Gastroesophageal sphincter (tissue), 4 donors: ENCODE results near the gene RAB28. TPM values are rescaled to one million over a fixed set of nuclear protein-coding genes. Genes with fewer than 3 reads are reported as not detected.
A peak's percentile ranks its signal among the peaks of the same experiment; 100 is the strongest.

Experiments used
- ATAC-seq: fragments of 150-250 bp; one replicate; pipeline ENCODE4 v1.9.1; 2016; ENCODE audit warnings: mild to moderate bottlenecking, moderate library complexity
- H3K27ac ChIP-seq, 4 donors: fragments of 200-600 bp; sonication (generic) in 3 of 4; 1 replicate in 3 of 4; 2 replicates in 1 of 4; pipeline ENCODE4 v1.5.1; 2016 to 2019
- H3K27me3 ChIP-seq: fragments of 200-600 bp; sonication (generic); one replicate; pipeline ENCODE4 v1.5.1; 2019
- H3K36me3 ChIP-seq, 2 donors: fragments of 200-600 bp; sonication (generic); one replicate each; pipeline ENCODE4 v1.5.1; 2019; ENCODE audit warnings: control low read depth in 1 of 2
- H3K4me1 ChIP-seq, 3 donors: fragments of 200-600 bp; sonication (generic); 1 replicate in 2 of 3; 2 replicates in 1 of 3; pipeline ENCODE4 v1.5.1; 2016 to 2019; ENCODE audit warnings: control low read depth in 2 of 3
- H3K4me3 ChIP-seq, 2 donors: fragments of 200-600 bp; sonication (generic); one replicate each; pipeline ENCODE4 v1.5.1; 2019; ENCODE audit warnings: mild to moderate bottlenecking in 1 of 2, moderate library complexity in 1 of 2
- H3K9me3 ChIP-seq, 3 donors: fragments of 200-600 bp; sonication (generic); one replicate each; pipeline ENCODE4 v1.5.1; 2017 to 2019; ENCODE audit warnings: control low read depth in 2 of 3
- CTCF ChIP-seq, 4 experiments: fragments of 200-600 bp in 2 of 4; fragments of 450-650 bp in 2 of 4; sonication (generic) in 1 of 4; IDR thresholded peaks; one replicate each; pipeline ENCODE4 v1.5.1; 2017 to 2019; ENCODE audit warnings: antibody characterized with exemption in 4 of 4, mild to moderate bottlenecking in 2 of 4, moderate library complexity in 2 of 4
- EP300 ChIP-seq: sonication (generic); formaldehyde crosslinking; IDR thresholded peaks from one replicate; pipeline ENCODE4 v1.6.1; 2017; ENCODE audit warnings: antibody characterized with exemption, mild to moderate bottlenecking
- POLR2A ChIP-seq, 2 donors: fragments of 450-650 bp; IDR thresholded peaks; one replicate each; pipeline ENCODE4 v1.6.1; 2017; ENCODE audit warnings: antibody characterized with exemption in 2 of 2, mild to moderate bottlenecking in 2 of 2, moderate library complexity in 1 of 2
- POLR2AphosphoS5 ChIP-seq: sonication (generic); formaldehyde crosslinking; IDR thresholded peaks from one replicate; pipeline ENCODE4 v1.6.1; 2017; ENCODE audit warnings: antibody characterized with exemption
- WGBS, 2 donors: methylation state at CpG; one replicate each; pipeline ENCODE4 v1.1.5; 2018; ENCODE audit warnings: low coverage in 1 of 2; 5-methylcytosine and 5-hydroxymethylcytosine counted together
- total RNA-seq, 4 donors: library from RNA; depleted of rRNA; stranded (reverse); fragments of >200 nt; gene quantifications; one replicate each; pipeline ENCODE4 v1.1.0, GENCODE V29; 2016

Gene RAB28
- 10 to 100 TPM; 14.8 to 25.7 (median 18.3) TPM for total RNA-seq

GRCh38 chr4:13484122-13484748 is at the start of gene RAB28:
Gene RAB28 (minus strand): TSS chr4:13484340.
- H3K4me1 ChIP-seq: peaks cover 0 to 49% (median 6%) of the 10 kb centered on the region in 3 donors
- 0% methylated on average over 4 to 8 of the region's 59 CpGs for WGBS, 2 donors
- peak within 1 kb of the TSS; percentile 92 to 96 (median 94) for H3K27ac ChIP-seq
- no peaks in the 10 kb centered on the region for H3K36me3 ChIP-seq
- H3K4me3 ChIP-seq: peak within 1 kb of the TSS; percentile 83 to 87
- peaks cover 9% of the 10 kb centered on the region for H3K27me3 ChIP-seq
- no peaks in the 10 kb centered on the region for H3K9me3 ChIP-seq
- peak; percentile 97 for ATAC-seq
- TF ChIP-seq POLR2A (IDR thresholded peaks at IDR 0.05) (peak; percentile 47 to 64), CTCF (IDR thresholded peaks at IDR 0.05) (no peak), POLR2AphosphoS5 (peak; percentile 45), EP300 (no peak)

- Histone ChIP-seq H3K9me3 (no peaks in the 10 kb centered on the region), H3K27ac (no peak overlapping the region), H3K36me3 (no peaks in the 10 kb centered on the region), H3K4me1 (peaks cover 0 to 39% (median 4%) of the 10 kb centered on the region in 3 donors), H3K27me3 (peaks cover 100% of the 10 kb centered on the region), H3K4me3 (no peak overlapping the region)
- TF ChIP-seq EP300 (no peak), POLR2AphosphoS5 (no peak), CTCF (IDR thresholded peaks at IDR 0.05) (no peak), POLR2A (IDR thresholded peaks at IDR 0.05) (no peak)
- no peak for ATAC-seq
- 34 to 46% methylated on average over 4 to 8 of the region's 8 CpGs for WGBS, 2 donors
Observed at GRCh38 chr4:13531625-13531998, 47.5 kb upstream of the RAB28 start.

GRCh38 chr4:13530823-13531624 is 46.9 kb upstream of the RAB28 start:
- 5 to 7% methylated on average over 10 to 11 of the region's 35 CpGs for WGBS, 2 donors
- peaks cover 100% of the 10 kb centered on the region for H3K27me3 ChIP-seq

GRCh38 chr4:13529128-13529919 is 45.2 kb upstream of the RAB28 start:
- Histone ChIP-seq H3K27ac (no peak overlapping the region), H3K4me1 (peaks cover 0 to 31% (median 4%) of the 10 kb centered on the region in 3 donors), H3K9me3 (peaks cover 0 to 10% (median 0%) of the 10 kb centered on the region in 3 donors), H3K4me3 (no peak overlapping the region), H3K27me3 (peaks cover 100% of the 10 kb centered on the region), H3K36me3 (no peaks in the 10 kb centered on the region)
- 7 to 13% methylated on average over 3 to 32 of the region's 37 CpGs for WGBS, 2 donors
- TF ChIP-seq CTCF (IDR thresholded peaks at IDR 0.05) (no peak), EP300 (no peak), POLR2AphosphoS5 (no peak), POLR2A (IDR thresholded peaks at IDR 0.05) (no peak)
- ATAC-seq: no peak

More at GRCh38 chr4:13530823-13531624, 46.9 kb upstream of the RAB28 start:
- no peak for ATAC-seq
- Histone ChIP-seq H3K4me1 (peaks cover 0 to 38% (median 4%) of the 10 kb centered on the region in 3 donors), H3K27ac (no peak overlapping the region), H3K4me3 (no peak overlapping the region), H3K36me3 (no peaks in the 10 kb centered on the region), H3K9me3 (no peaks in the 10 kb centered on the region)
- TF ChIP-seq EP300 (no peak), POLR2AphosphoS5 (no peak), POLR2A (IDR thresholded peaks at IDR 0.05) (no peak), CTCF (IDR thresholded peaks at IDR 0.05) (no peak)
